ENCODE measurements around the gene ELN. TPM values are rescaled to one million over a fixed set of nuclear protein-coding genes. Genes with fewer than 3 reads are reported as not detected.

The ELN gene
- total and polyA plus RNA-seq, 2 experiments from 2014 or later: 37.7 to 58.1 TPM

GRCh38 chr7:74051629-74052410, 23.8 kb downstream of the ELN start:
- no peaks in the 10 kb centered on the region for H3K9me3 ChIP-seq (ENCODE audit: low read depth)
- peak; percentile 63 for DNase-seq (ENCODE audit: low spot score)
- no peaks in the 10 kb centered on the region for H3K9me2 ChIP-seq (replicated peaks; ENCODE audit: insufficient read depth)
- H4K20me1 ChIP-seq (ENCODE audit: insufficient read depth, poor library complexity, severe bottlenecking): no peaks in the 10 kb centered on the region
- H3K27ac ChIP-seq: peak overlapping the region; percentile 62
- 29% methylated on average over 16 of the region's 16 CpGs for WGBS (ENCODE audit: low lambda C conversion rate, missing lambda C conversion rate)
- TF ChIP-seq EZH2 (IDR thresholded peaks at IDR 0.05; ENCODE audit: borderline replicate concordance) (no peak), EZH2phosphoT487 (IDR thresholded peaks at IDR 0.05; ENCODE audit: low read depth, severe bottlenecking, unreplicated experiment) (no peak), CTCF (IDR thresholded peaks at IDR 0.05; ENCODE audit: poor library complexity) (peak; percentile 31)
- no peak overlapping the region for H3K4me3 ChIP-seq
- H3K27me3 ChIP-seq: no peaks in the 10 kb centered on the region
- no peaks in the 10 kb centered on the region for H3K79me2 ChIP-seq
- H3K4me1 ChIP-seq (ENCODE audit: insufficient read depth): peaks cover 4% of the 10 kb centered on the region
- no peak overlapping the region for H3K4me2 ChIP-seq
- no peaks in the 10 kb centered on the region for H3K36me3 ChIP-seq (replicated peaks; ENCODE audit: insufficient read depth, low read depth)
- no peak overlapping the region for H2AFZ ChIP-seq

- no peaks in the 10 kb centered on the region for H3K27me3 ChIP-seq
- H3K4me2 ChIP-seq: no peak overlapping the region
- no peaks in the 10 kb centered on the region for H3K9me2 ChIP-seq (replicated peaks; ENCODE audit: insufficient read depth)
- no peak overlapping the region for H3K4me3 ChIP-seq
- H2AFZ ChIP-seq: no peak overlapping the region
- peaks cover 4% of the 10 kb centered on the region for H3K4me1 ChIP-seq (ENCODE audit: insufficient read depth)
- H3K36me3 ChIP-seq (replicated peaks; ENCODE audit: insufficient read depth, low read depth): no peaks in the 10 kb centered on the region
- DNase-seq (ENCODE audit: low spot score): no peak
- no peaks in the 10 kb centered on the region for H4K20me1 ChIP-seq (ENCODE audit: insufficient read depth, poor library complexity, severe bottlenecking)
- no peak overlapping the region for H3K27ac ChIP-seq
- no peaks in the 10 kb centered on the region for H3K79me2 ChIP-seq
- no CpG with 5 or more reads among the region's 1 CpG for WGBS (ENCODE audit: low lambda C conversion rate, missing lambda C conversion rate)
- no peak for TF ChIP-seq EZH2phosphoT487 (IDR thresholded peaks at IDR 0.05; ENCODE audit: low read depth, severe bottlenecking, unreplicated experiment)
- TF ChIP-seq CTCF (IDR thresholded peaks at IDR 0.05; ENCODE audit: poor library complexity): no peak
- no peak for TF ChIP-seq EZH2 (IDR thresholded peaks at IDR 0.05; ENCODE audit: borderline replicate concordance)
- no peaks in the 10 kb centered on the region for H3K9me3 ChIP-seq (ENCODE audit: low read depth)
These were observed 24.7 kb downstream of the ELN start for GRCh38 chr7:74052628-74053027.

- no peaks in the 10 kb centered on the region for H3K9me3 ChIP-seq (ENCODE audit: low read depth)
- no peaks in the 10 kb centered on the region for H3K27me3 ChIP-seq
- H4K20me1 ChIP-seq (ENCODE audit: insufficient read depth, poor library complexity, severe bottlenecking): no peaks in the 10 kb centered on the region
- no peak overlapping the region for H3K4me2 ChIP-seq
- no peak overlapping the region for H3K27ac ChIP-seq
- H3K4me1 ChIP-seq (ENCODE audit: insufficient read depth): peaks cover 4% of the 10 kb centered on the region
- no peak for DNase-seq (ENCODE audit: low spot score)
- no peaks in the 10 kb centered on the region for H3K36me3 ChIP-seq (replicated peaks; ENCODE audit: insufficient read depth, low read depth)
- 95% methylated on average over 3 of the region's 3 CpGs for WGBS (ENCODE audit: low lambda C conversion rate, missing lambda C conversion rate)
- H2AFZ ChIP-seq: no peak overlapping the region
- no peaks in the 10 kb centered on the region for H3K9me2 ChIP-seq (replicated peaks; ENCODE audit: insufficient read depth)
- no peak overlapping the region for H3K4me3 ChIP-seq
- TF ChIP-seq CTCF (IDR thresholded peaks at IDR 0.05; ENCODE audit: poor library complexity): no peak
- no peak for TF ChIP-seq EZH2phosphoT487 (IDR thresholded peaks at IDR 0.05; ENCODE audit: low read depth, severe bottlenecking, unreplicated experiment)
- no peak for TF ChIP-seq EZH2 (IDR thresholded peaks at IDR 0.05; ENCODE audit: borderline replicate concordance)
- no peaks in the 10 kb centered on the region for H3K79me2 ChIP-seq
These were observed 25.7 kb downstream of the ELN start for GRCh38 chr7:74053589-74054186.

All from hepatocyte (in vitro differentiated cells).